Dermis blood vessel endothelial cell (primary cell): ENCODE results near the gene SPEM3. TPM values are rescaled to one million over a fixed set of nuclear protein-coding genes. Genes with fewer than 3 reads are reported as not detected.

Experiments
- DNase-seq: peaks from one replicate; pipeline ENCODE4 v3.0.0; 2010
- total RNA-seq: library from RNA; depleted of rRNA; stranded (reverse); fragments of >200 nt; gene quantifications from 2 replicates; pipeline ENCODE4 v1.2.3, GENCODE V29; 2014

Gene SPEM3
- total RNA-seq, 1 donor from 2014 or later: not detected

- peak; percentile 100 for DNase-seq
Measured at GRCh38 chr17:7403977-7404736, 24.5 kb upstream of the SPEM3 start, which contains the start of gene TMEM256. TSS of gene TMEM256 (minus strand) at chr17:7404097. CDS start at chr17:7404084, 13 bp downstream.

- DNase-seq: peak; percentile 24
Measured at GRCh38 chr17:7404737-7405349, 23.8 kb upstream of the SPEM3 start.

GRCh38 chr17:7405350-7406234 lies 23.1 kb upstream of the SPEM3 start:
- DNase-seq: no peak

GRCh38 chr17:7406235-7406825 lies 22.3 kb upstream of the SPEM3 start:
- DNase-seq: no peak

DNA sequence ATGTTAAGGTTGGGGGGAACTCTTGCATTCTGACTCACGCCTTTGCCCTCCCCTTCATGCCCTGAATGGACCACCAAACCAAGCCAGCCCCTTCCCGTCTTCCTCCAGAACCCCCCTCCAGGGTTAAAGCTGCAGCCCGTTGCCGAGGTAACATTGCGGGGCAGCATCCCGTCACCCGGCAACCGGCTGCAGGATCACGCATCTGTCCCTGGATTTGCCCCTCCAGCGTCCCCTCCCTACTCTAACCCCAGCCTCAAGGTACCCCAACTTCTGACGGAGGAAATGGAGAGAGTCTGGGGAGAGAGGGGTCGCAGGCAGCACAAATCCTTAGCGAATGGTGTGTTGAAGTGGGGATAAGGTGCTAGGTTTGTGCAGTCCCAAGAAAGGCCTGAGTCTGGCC lies 21.6 kb upstream of the SPEM3 start:
- no peak for DNase-seq

DNA sequence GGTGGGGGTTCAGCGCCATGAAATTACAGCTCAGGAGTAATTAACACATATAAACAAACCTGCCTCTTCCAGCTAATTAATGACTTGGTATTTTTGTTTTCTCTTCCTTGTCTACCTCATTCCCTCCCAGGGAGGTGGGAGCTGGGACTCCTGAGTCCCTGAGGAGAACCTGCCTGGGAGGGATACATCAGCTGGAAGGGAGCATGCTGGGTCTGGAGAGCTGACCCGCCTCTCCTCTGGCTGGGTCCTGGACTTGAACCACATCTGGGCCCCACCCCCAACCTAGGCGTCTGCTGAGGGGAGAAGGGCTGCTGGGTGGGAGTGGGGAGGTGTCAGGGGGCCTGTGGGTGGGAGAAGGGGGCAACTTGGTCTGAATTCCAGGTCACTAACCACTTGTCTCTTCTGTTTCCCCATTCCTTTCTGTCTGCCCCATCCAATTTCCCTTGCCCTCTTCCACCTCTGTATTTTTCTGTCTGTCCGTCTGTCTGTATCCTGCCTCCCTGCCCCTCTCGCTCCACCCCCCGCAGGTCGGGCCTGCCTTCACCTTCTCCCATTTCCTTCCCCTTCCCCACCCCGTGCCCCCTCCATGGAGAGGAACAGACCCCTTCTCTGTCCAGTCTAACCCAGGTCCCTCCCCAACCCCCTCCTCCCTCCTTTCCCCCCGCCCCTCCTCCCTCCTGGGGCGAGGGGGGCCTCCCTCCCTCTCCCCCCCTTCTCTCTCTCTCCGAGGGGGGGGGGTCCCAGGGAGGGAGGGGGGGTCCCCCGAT lies 21.0 kb upstream of the SPEM3 start, which contains the start of gene NLGN2:
NLGN2 (plus strand) TSS at position 361 of the 767 bp plus-strand sequence. CDS start 411 bp downstream, outside the sequence.
- no peak for DNase-seq

GRCh38 chr17:7408252-7408727 lies 20.4 kb upstream of the SPEM3 start:
- DNase-seq: no peak

DNA sequence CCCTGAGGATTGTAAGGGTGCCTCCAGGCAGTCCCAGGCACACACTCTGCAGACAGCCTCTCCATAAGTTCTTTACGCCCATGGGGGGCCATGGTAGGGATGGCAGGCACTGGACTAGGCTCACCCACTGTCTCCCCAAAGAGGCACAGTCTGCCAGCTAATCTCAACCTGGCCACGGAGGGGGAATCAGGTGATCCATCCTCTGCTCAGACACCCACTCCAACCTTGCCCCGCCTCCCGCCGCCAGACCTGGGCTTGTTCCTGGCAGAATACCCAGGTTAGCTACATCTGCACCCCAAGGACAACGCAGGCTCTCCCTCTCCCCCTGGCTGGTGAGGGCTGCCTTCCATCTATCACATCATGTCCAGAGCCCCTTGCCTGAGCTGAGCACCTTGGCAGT lies 19.8 kb upstream of the SPEM3 start:
- DNase-seq: no peak

- DNase-seq: no peak
Measured at GRCh38 chr17:7409716-7410115, 18.9 kb upstream of the SPEM3 start.

DNA sequence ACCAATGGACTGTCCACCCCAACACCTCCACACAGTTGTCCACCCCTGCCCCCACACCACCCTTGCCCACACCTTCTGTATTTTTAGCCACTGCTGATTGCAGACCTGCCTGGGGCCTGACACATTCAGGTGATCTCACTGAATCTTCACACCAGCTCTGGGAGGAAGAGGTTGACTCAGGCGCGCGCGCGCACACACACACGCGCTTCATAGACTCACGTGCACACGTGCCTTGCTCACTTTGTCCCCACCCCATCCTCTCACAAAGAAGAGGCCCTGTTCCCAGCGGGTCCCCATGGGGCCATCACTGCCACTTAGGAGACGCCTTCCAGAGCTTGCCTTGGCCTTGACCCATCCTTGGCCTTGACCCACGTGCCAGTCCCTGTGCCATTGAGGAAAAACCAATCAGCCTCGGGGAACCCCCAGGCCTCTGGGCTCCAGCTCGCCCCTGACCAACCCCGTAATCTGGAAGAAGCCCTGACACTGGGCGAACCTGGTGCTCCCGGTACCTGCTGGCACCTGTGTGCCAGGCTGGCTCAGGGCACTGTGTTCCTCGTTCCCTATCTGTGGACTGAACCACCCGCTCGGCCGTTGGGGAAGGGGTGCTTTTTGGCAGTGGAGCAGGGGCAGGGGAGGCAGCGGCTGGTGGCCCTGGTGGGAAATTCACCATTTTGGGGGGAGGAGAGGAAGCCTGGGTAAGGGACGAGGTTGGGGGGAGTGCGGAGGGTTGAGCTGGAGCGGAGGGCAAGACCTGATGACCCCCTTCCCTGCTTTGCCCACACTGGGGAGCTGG lies 17.8 kb upstream of the SPEM3 start:
- DNase-seq: no peak

- DNase-seq: no peak
Measured at GRCh38 chr17:7411427-7411750, 17.3 kb upstream of the SPEM3 start.

GRCh38 chr17:7413346-7413985 lies 15.2 kb upstream of the SPEM3 start:
- DNase-seq: no peak

DNA sequence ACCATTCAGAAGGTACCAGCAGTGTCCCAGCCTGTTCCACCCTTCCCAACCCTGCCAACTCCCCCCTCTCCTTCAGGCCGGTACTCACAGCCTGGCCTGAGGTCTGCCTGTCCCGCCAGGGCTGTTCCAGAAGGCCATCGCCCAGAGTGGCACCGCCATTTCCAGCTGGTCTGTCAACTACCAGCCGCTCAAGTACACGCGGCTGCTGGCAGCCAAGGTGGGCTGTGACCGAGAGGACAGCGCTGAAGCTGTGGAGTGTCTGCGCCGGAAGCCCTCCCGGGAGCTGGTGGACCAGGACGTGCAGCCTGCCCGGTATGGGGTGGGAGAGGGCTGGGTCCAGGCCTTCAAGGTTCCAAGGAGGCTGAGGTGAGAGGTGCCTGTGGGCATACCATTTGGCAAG lies 13.8 kb upstream of the SPEM3 start:
- no peak for DNase-seq

- DNase-seq: no peak
Measured at GRCh38 chr17:7415784-7416183, 12.9 kb upstream of the SPEM3 start.

DNA sequence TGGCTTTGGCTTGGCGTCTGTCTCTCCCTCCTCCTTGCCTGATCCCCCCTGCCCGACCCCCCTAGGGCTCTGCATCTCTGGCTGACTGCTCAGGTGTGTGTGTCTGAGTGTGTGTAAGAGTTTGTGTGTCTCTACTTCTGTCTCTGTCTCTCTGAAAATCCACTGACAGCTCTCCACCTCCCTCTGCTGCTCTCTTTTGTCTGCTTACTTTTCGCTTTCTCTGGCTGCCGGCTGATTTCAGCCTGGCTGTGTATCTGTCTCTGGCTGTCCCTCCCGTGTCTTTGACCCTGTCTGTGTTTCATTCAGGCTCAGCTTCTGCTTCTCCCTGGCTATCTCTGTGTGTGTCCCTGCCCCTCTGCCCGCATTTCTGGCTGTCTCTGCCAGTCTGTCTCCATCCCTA lies 12.3 kb upstream of the SPEM3 start:
- no peak for DNase-seq

DNA sequence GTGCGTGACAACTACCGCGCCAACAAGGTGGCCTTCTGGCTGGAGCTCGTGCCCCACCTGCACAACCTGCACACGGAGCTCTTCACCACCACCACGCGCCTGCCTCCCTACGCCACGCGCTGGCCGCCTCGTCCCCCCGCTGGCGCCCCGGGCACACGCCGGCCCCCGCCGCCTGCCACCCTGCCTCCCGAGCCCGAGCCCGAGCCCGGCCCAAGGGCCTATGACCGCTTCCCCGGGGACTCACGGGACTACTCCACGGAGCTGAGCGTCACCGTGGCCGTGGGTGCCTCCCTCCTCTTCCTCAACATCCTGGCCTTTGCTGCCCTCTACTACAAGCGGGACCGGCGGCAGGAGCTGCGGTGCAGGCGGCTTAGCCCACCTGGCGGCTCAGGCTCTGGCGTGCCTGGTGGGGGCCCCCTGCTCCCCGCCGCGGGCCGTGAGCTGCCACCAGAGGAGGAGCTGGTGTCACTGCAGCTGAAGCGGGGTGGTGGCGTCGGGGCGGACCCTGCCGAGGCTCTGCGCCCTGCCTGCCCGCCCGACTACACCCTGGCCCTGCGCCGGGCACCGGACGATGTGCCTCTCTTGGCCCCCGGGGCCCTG lies 11.5 kb upstream of the SPEM3 start:
- no peak for DNase-seq

GRCh38 chr17:7418472-7419152 lies 10.0 kb upstream of the SPEM3 start:
- DNase-seq: no peak

GRCh38 chr17:7419819-7420610 lies 8.6 kb upstream of the SPEM3 start, which contains the start of gene SPEM1:
TSS of gene SPEM1 (plus strand) at chr17:7420324. CDS start at chr17:7420385, 61 bp downstream.
- no peak for DNase-seq

- DNase-seq: no peak
Measured at GRCh38 chr17:7421186-7421585, 7.5 kb upstream of the SPEM3 start.
